ENCODE data around the gene CEMIP2.

The CEMIP2 gene

GRCh38 chr9:71748280-71748743 lies 20.0 kb downstream of the CEMIP2 start:
- H4K20me1 ChIP-seq (ENCODE audit: insufficient read depth), result no peaks in the 10 kb centered on the region

GRCh38 chr9:71747576-71747975 lies 20.7 kb downstream of the CEMIP2 start:
- Histone ChIP-seq H3K36me3 (ENCODE audit: insufficient read depth) (no peaks in the 10 kb centered on the region), H2AFZ (ENCODE audit: low read depth) (no peak overlapping the region), H3K4me1 (ENCODE audit: low read depth, poor library complexity, severe bottlenecking) (peaks cover 4% of the 10 kb centered on the region), H3K4me2 (no peak overlapping the region), H3K27me3 (ENCODE audit: insufficient read depth, low read depth) (no peaks in the 10 kb centered on the region), H3K27ac (no peak overlapping the region), H3K79me2 (ENCODE audit: insufficient read depth, low read depth) (no peaks in the 10 kb centered on the region), H4K20me1 (ENCODE audit: insufficient read depth) (no peaks in the 10 kb centered on the region), H3K9ac (no peak overlapping the region), H3K4me3 (IDR thresholded peaks at IDR 0.05; ENCODE audit: insufficient read depth, low read depth, low read length) (no peak overlapping the region)
- no peak for TF ChIP-seq CTCF (conservative IDR thresholded peaks at IDR 0.05; ENCODE audit: low read depth, low read length)

More at GRCh38 chr9:71748280-71748743, 20.0 kb downstream of the CEMIP2 start:
- no peaks in the 10 kb centered on the region for H3K36me3 ChIP-seq (ENCODE audit: insufficient read depth)
- no peak for TF ChIP-seq CTCF (conservative IDR thresholded peaks at IDR 0.05; ENCODE audit: low read depth, low read length)
- no peak overlapping the region for H3K9ac ChIP-seq
- no peaks in the 10 kb centered on the region for H3K27me3 ChIP-seq (ENCODE audit: insufficient read depth, low read depth)
- H2AFZ ChIP-seq (ENCODE audit: low read depth), result no peak overlapping the region
- peaks cover under 1% of the 10 kb centered on the region for H3K4me1 ChIP-seq (ENCODE audit: low read depth, poor library complexity, severe bottlenecking)
- H3K79me2 ChIP-seq (ENCODE audit: insufficient read depth, low read depth), result no peaks in the 10 kb centered on the region
- H3K4me2 ChIP-seq, result no peak overlapping the region
- no peak overlapping the region for H3K27ac ChIP-seq
- no peak overlapping the region for H3K4me3 ChIP-seq (IDR thresholded peaks at IDR 0.05; ENCODE audit: insufficient read depth, low read depth, low read length)

- Histone ChIP-seq H3K9ac (no peak overlapping the region), H3K79me2 (ENCODE audit: insufficient read depth, low read depth) (no peaks in the 10 kb centered on the region), H3K4me1 (ENCODE audit: low read depth, poor library complexity, severe bottlenecking) (peaks cover 4% of the 10 kb centered on the region), H3K27ac (no peak overlapping the region), H3K4me2 (no peak overlapping the region), H3K4me3 (IDR thresholded peaks at IDR 0.05; ENCODE audit: insufficient read depth, low read depth, low read length) (no peak overlapping the region), H3K36me3 (ENCODE audit: insufficient read depth) (no peaks in the 10 kb centered on the region), H2AFZ (ENCODE audit: low read depth) (no peak overlapping the region), H3K27me3 (ENCODE audit: insufficient read depth, low read depth) (no peaks in the 10 kb centered on the region), H4K20me1 (ENCODE audit: insufficient read depth) (no peaks in the 10 kb centered on the region)
- no peak for TF ChIP-seq CTCF (conservative IDR thresholded peaks at IDR 0.05; ENCODE audit: low read depth, low read length)
These were observed 21.6 kb downstream of the CEMIP2 start for GRCh38 chr9:71746758-71747125.

GRCh38 chr9:71746023-71746757 lies 22.1 kb downstream of the CEMIP2 start:
- no peaks in the 10 kb centered on the region for H3K27me3 ChIP-seq (ENCODE audit: insufficient read depth, low read depth)
- H3K27ac ChIP-seq, result no peak overlapping the region
- peaks cover 4% of the 10 kb centered on the region for H3K4me1 ChIP-seq (ENCODE audit: low read depth, poor library complexity, severe bottlenecking)
- no peaks in the 10 kb centered on the region for H3K79me2 ChIP-seq (ENCODE audit: insufficient read depth, low read depth)
- H3K4me3 ChIP-seq (IDR thresholded peaks at IDR 0.05; ENCODE audit: insufficient read depth, low read depth, low read length), result no peak overlapping the region
- H3K9ac ChIP-seq, result no peak overlapping the region
- no peak for TF ChIP-seq CTCF (conservative IDR thresholded peaks at IDR 0.05; ENCODE audit: low read depth, low read length)
- no peak overlapping the region for H3K4me2 ChIP-seq
- H4K20me1 ChIP-seq (ENCODE audit: insufficient read depth), result no peaks in the 10 kb centered on the region
- no peak overlapping the region for H2AFZ ChIP-seq (ENCODE audit: low read depth)
- H3K36me3 ChIP-seq (ENCODE audit: insufficient read depth), result no peaks in the 10 kb centered on the region
